ENCODE results near the gene SELENOO. TPM values are rescaled to one million over a fixed set of nuclear protein-coding genes. Genes with fewer than 3 reads are reported as not detected.

The SELENOO gene
- total and polyA plus RNA-seq, 4 donors = 15.6 to 30.3 (median 24.1) TPM

GRCh38 chr22:50178471-50178864 lies 22.3 kb upstream of the SELENOO start:
- H3K4me3 ChIP-seq = no peak overlapping the region
- no peak overlapping the region for H3K9ac ChIP-seq (ENCODE audit: insufficient read depth in 1 of 2, low read length in 2 of 2)
- peaks cover 0 to 6% (median 0%) of the 10 kb centered on the region in 4 donors for H3K9me3 ChIP-seq (ENCODE audit: control insufficient read depth in 4 of 4, insufficient read depth in 3 of 4, low read length in 3 of 4)
- peaks cover 0 to 5% (median 0%) of the 10 kb centered on the region in 5 donors for H3K4me1 ChIP-seq (ENCODE audit: control insufficient read depth in 5 of 5, insufficient read depth in 5 of 5, low read length in 5 of 5)
- 54 to 65% methylated on average over 20 to 22 of the region's 22 CpGs for WGBS, 2 donors
- H3K27ac ChIP-seq (ENCODE audit: low read depth in 1 of 2, low read length in 1 of 2) = no peak overlapping the region
- no peaks in the 10 kb centered on the region for H3K27me3 ChIP-seq (ENCODE audit: control insufficient read depth in 3 of 3, insufficient read depth in 3 of 3, low read length in 2 of 3)
- no peak for DNase-seq
- TF ChIP-seq CTCF (IDR thresholded peaks at IDR 0.05; ENCODE audit: control extremely low read depth, extremely low read depth) = no peak
- H3K36me3 ChIP-seq (ENCODE audit: control insufficient read depth in 4 of 4, insufficient read depth in 4 of 4, low read length in 4 of 4) = no peaks in the 10 kb centered on the region
- no peak for ATAC-seq (ENCODE audit: insufficient read depth, low FRiP score)

- TF ChIP-seq CTCF (IDR thresholded peaks at IDR 0.05; ENCODE audit: control extremely low read depth, extremely low read depth) = no peak
These were observed 21.6 kb upstream of the SELENOO start for GRCh38 chr22:50178871-50179869.

GRCh38 chr22:50179937-50180726 lies 20.7 kb upstream of the SELENOO start:
- TF ChIP-seq CTCF (IDR thresholded peaks at IDR 0.05; ENCODE audit: control extremely low read depth, extremely low read depth) = no peak
- Histone ChIP-seq H3K4me1 (ENCODE audit: control insufficient read depth in 5 of 5, insufficient read depth in 5 of 5, low read length in 5 of 5) (peaks cover 0 to 14% (median 5%) of the 10 kb centered on the region in 5 donors), H3K9ac (ENCODE audit: insufficient read depth in 1 of 2, low read length in 2 of 2) (no peak overlapping the region), H3K4me3 (no peak overlapping the region), H3K27me3 (ENCODE audit: control insufficient read depth in 3 of 3, insufficient read depth in 3 of 3, low read length in 2 of 3) (no peaks in the 10 kb centered on the region), H3K27ac (ENCODE audit: low read depth in 1 of 2, low read length in 1 of 2) (no peak overlapping the region), H3K9me3 (ENCODE audit: control insufficient read depth in 4 of 4, insufficient read depth in 3 of 4, low read length in 3 of 4) (peaks cover 0 to 6% (median 0%) of the 10 kb centered on the region in 4 donors), H3K36me3 (ENCODE audit: control insufficient read depth in 4 of 4, insufficient read depth in 4 of 4, low read length in 4 of 4) (no peaks in the 10 kb centered on the region)
- ATAC-seq (ENCODE audit: insufficient read depth, low FRiP score) (no peak), DNase-seq (no peak)
- 60 to 75% methylated on average over 39 of the region's 39 CpGs for WGBS, 2 donors

More at GRCh38 chr22:50178871-50179869, 21.6 kb upstream of the SELENOO start:
- DNase-seq (no peak), ATAC-seq (ENCODE audit: insufficient read depth, low FRiP score) (no peak)
- Histone ChIP-seq H3K27me3 (ENCODE audit: control insufficient read depth in 3 of 3, insufficient read depth in 3 of 3, low read length in 2 of 3) (no peaks in the 10 kb centered on the region), H3K9ac (ENCODE audit: insufficient read depth in 1 of 2, low read length in 2 of 2) (no peak overlapping the region), H3K27ac (ENCODE audit: low read depth in 1 of 2, low read length in 1 of 2) (no peak overlapping the region), H3K4me1 (ENCODE audit: control insufficient read depth in 5 of 5, insufficient read depth in 5 of 5, low read length in 5 of 5) (peaks cover 0 to 5% (median 0%) of the 10 kb centered on the region in 5 donors), H3K9me3 (ENCODE audit: control insufficient read depth in 4 of 4, insufficient read depth in 3 of 4, low read length in 3 of 4) (peaks cover 0 to 6% (median 0%) of the 10 kb centered on the region in 4 donors), H3K4me3 (no peak overlapping the region), H3K36me3 (ENCODE audit: control insufficient read depth in 4 of 4, insufficient read depth in 4 of 4, low read length in 4 of 4) (no peaks in the 10 kb centered on the region)
- 86 to 87% methylated on average over 63 to 64 of the region's 64 CpGs for WGBS, 2 donors

All from lung (tissue), 12 donors.